Keratinocyte (primary cell): Measurements from ENCODE around the gene C11orf42.

ENCODE experiments used
- EZH2 ChIP-seq: IDR thresholded peaks from one replicate; pipeline ENCODE4 v1.6.1; 2012; ENCODE audit warnings: inconsistent platforms, mild to moderate bottlenecking, low read length, moderate library complexity
- TF ChIP-seq, protein P1 (sequence below), 3 experiments: IDR thresholded peaks in 1 of 3; conservative IDR thresholded peaks in 1 of 3; optimal IDR thresholded peaks in 1 of 3; 2 replicates in 2 of 3; 3 replicates in 1 of 3; pipeline versions ENCODE3 to v1.5.1; 2011; ENCODE audit warnings: low read length in 3 of 3, mild to moderate bottlenecking in 3 of 3, moderate library complexity in 2 of 3, control low read depth in 1 of 3, inconsistent platforms in 1 of 3; ENCODE audit not compliant: insufficient read depth in 2 of 3; ENCODE audit errors: extremely low read depth in 1 of 3

DNA sequence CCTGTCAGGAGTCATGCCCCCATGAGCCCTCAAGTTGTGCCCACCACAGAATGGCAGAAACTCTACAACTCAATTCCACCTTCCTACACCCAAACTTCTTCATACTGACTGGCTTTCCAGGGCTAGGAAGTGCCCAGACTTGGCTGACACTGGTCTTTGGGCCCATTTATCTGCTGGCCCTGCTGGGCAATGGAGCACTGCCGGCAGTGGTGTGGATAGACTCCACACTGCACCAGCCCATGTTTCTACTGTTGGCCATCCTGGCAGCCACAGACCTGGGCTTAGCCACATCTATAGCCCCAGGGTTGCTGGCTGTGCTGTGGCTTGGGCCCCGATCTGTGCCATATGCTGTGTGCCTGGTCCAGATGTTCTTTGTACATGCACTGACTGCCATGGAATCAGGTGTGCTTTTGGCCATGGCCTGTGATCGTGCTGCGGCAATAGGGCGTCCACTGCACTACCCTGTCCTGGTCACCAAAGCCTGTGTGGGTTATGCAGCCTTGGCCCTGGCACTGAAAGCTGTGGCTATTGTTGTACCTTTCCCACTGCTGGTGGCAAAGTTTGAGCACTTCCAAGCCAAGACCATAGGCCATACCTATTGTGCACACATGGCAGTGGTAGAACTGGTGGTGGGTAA lies 6.1 kb upstream of the C11orf42 start, which contains the start of gene OR52W1:
- TF ChIP-seq, protein P1, sequence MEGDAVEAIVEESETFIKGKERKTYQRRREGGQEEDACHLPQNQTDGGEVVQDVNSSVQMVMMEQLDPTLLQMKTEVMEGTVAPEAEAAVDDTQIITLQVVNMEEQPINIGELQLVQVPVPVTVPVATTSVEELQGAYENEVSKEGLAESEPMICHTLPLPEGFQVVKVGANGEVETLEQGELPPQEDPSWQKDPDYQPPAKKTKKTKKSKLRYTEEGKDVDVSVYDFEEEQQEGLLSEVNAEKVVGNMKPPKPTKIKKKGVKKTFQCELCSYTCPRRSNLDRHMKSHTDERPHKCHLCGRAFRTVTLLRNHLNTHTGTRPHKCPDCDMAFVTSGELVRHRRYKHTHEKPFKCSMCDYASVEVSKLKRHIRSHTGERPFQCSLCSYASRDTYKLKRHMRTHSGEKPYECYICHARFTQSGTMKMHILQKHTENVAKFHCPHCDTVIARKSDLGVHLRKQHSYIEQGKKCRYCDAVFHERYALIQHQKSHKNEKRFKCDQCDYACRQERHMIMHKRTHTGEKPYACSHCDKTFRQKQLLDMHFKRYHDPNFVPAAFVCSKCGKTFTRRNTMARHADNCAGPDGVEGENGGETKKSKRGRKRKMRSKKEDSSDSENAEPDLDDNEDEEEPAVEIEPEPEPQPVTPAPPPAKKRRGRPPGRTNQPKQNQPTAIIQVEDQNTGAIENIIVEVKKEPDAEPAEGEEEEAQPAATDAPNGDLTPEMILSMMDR (optimal IDR thresholded peaks at IDR 0.05 in 1 of 3, IDR thresholded peaks at IDR 0.05 in 1 of 3, conservative IDR thresholded peaks at IDR 0.05 in 1 of 3; ENCODE audit: extremely low read depth in 1 of 3, insufficient read depth in 2 of 3, low read length in 3 of 3): no peak
- no peak for TF ChIP-seq EZH2
